Dermis microvascular lymphatic vessel endothelial cell (primary cell): ENCODE results near the gene GGT6. TPM values are rescaled to one million over a fixed set of nuclear protein-coding genes. Genes with fewer than 3 reads are reported as not detected.

Experiments
- DNase-seq, 2 donors: peaks; one replicate each; pipeline versions ENCODE4 v3.0.0 to v3.0.0-alpha.2; 2010; ENCODE audit warnings: low read depth in 2 of 2
- total RNA-seq: library from RNA; depleted of rRNA; stranded (reverse); fragments of >200 nt; gene quantifications from 2 replicates; pipeline ENCODE4 v1.2.1, GENCODE V29; 2014

The GGT6 gene
- total RNA-seq, 1 donor from 2014 or later = not detected

DNA sequence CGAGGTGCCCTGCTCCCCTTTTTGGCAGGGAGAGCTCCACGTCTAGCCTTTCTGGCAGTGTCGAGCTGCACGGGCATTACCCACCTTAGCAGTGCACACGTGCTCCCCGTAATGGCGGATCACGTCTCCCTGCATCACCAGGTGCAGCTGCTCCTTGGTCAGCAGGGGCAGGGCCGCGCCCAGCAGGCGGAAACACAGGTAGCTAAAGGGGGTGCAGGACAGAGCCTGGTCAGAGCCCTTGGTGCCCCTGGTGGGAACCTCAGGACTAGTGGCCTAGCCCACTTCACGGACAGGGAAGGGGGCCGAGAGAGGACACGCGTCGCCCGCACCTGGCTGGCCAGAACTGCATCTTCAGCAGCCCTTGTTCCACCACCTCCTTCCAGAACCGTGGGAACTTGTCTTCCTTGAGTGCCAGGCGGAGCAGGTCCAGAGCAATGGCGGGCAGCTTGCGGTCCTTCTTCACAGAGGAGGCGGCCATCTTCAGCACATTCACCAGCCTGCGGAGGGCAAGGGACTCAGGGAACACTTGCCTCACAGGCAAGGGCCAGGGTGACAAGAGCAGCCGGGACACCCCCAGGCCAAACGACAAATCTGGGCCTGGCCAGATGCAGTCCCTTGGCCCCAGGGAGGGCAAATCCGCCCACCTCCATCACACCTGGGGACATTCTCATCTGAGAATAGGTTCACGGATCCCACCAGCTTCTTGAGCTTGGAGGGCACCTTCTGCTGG is 8.4 kb downstream of the GGT6 start:
- DNase-seq = no peak

DNA sequence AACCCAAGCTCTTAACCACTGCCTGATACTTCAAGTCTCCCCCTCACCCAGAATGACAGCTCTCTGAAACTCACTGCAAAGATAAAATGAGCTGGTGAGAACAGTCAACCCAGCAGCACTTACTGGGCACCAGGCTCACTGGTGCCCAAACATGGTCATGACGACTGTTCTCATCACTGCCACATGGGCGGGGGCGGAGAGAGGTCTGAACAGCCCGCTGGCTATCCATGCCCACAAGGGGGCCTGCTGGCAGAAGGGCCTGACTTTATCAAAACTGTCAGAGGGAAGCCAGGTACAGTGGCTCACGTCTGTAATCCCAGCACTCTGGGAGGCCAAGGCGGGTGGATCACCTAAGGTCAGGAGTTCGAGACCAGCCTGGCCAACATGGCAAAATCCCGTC is 9.2 kb downstream of the GGT6 start:
- no peak for DNase-seq

DNA sequence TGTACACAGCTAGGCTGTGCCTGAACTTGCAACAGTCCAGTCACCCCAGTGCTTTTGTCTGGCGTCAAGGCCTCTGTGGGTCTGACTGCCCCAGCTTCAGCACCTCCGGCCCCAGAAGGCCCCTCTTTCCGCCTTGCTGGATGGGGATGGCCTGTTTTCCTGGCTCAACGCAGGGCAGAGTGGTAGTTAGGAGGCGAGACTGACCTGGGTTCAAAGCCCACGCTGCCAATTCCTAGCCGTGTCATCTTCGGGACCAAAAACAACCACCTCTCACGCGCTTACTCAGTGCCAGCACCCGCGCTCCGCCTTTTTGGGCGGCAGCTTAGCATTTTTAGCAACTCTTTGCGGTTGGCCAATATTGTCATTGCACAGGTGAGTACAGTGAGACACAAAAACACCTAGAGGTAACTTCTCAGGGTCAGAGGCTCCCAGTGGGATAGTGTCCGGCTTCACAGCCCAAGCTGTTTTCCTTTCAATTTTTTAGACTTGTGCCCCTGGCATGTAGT is 9.8 kb downstream of the GGT6 start:
- no peak for DNase-seq

DNA sequence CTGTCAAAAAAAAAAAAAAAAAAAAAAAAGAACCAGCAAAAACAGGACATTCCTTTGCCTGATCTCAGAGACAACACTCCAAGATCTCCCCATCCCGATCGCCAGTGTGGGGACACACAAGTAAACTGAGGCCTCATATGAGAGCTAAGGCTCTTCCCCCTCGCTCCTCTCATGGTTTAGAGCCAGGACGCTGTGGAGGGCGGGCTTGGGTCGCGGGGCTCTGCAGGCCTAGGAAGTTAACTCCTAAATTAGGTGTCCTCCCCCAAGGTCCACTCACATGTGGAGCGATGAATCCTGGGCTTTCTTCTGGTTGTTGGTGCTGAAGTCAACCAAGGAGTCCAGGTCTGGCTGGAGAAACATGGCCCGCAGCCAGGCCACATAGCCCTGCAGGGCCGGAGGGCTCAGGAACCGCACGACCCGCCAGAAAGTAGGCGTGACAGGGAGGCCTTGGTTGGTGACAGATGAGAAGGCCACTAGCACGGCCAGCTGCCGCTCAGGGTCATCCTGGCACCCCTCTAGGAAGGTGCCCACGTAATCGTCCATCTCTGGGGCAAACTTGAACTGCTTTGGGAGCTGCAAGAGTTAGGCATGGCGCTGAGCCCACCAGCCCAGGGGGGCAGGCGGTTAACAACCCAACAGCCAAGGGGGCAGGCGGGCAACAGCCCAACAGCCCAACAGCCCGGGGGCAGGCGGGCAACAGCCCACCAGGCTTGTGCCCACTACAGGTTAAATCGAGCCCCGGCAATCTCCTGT is 10.4 kb downstream of the GGT6 start:
- DNase-seq = no peak

DNA sequence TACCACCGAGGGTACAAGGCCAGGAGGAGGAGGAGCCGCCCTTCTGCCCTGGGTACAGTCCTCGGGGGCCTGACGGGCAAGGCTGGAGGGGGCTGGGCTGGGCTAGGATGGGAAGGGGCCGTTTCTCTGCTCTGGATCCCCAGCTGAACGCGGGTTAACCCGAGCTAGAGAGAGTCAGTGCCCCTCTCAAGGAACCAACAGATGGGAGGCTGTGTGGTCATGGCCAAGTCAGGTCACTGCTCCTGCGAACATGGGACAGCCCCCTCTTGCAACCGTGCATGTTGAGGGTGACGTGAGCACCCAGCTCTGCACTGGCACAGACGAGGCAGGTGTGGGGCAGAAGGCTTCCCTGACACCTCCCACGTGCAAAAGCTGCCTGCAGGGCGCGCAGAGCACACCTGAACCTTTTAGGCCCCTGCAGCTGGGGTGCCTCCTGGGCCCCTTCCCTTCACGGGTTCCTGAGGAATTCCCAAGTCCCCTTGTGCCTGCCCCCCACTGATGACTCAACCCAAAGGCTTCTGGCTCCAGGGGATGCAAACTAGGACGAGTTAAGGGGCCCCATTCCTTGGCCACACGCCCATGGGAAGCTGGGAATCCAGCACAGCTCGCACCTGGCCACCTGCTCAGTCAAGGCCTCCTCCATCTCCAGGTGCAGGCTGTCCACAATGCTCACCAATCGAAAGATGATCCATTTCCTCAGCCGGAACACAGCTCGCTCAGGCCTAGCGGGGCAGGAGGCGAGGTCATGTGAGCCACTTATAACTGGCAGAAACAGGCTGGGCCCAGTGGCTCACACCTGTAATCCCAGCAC is 11.5 kb downstream of the GGT6 start:
- DNase-seq = no peak

DNA sequence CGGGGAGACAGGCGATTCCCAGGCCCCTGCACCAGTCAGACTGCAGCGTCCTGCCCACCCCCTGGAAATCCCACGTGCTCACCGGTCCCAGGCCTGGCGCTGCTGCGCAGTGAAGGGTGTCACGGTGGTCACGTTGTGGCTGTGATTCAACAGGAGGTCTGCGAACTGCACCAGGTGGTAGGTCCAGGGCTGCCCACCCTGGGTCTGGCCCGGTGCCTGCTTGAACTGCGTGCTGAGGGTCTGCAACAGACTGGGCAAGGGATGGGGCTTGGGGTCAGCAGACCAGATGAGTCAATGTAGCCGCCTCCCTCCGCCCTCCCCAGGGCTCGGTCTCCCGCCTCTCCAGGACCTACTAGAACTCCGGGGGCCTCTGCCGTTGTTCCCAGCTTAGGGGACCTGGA is 12.3 kb downstream of the GGT6 start:
- DNase-seq = no peak

DNA sequence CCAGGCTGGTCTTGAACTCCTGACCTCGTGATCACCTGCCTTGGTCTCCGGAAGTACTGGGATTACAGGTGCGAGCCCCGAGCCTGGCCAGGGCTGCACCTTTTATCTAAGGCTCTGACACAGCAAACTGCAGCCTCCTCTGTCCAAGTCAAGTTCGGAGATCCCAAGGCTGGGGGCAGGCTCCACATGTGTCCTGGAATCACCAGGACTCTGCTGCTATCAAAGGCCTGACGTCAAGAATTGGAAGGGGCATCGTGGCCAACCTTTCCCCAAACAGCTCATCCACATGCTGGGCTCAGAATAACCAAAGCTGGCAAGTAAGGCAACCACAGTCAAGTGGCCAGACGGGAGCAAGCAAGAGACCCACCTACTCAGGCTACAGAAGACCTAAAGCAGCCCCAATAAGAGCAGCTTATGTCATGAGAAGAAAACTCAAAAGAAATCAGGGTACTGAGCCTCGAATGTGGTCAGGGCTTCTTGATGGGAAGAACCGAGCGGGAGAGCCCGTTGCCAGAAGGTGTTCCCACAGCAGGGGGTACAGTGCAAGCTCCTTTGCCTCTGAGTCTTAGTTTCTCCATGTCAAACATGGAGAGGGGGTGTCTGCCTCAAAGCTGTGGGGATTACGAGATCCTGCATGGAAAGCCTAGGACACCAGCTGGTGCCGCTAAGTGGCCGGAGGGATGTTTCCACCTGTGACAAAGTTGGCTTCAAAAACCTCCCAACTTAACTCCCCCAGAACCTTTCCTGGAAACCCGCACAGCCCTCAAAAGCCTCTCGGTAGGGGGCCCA is 13.1 kb downstream of the GGT6 start:
- no peak for DNase-seq

DNA sequence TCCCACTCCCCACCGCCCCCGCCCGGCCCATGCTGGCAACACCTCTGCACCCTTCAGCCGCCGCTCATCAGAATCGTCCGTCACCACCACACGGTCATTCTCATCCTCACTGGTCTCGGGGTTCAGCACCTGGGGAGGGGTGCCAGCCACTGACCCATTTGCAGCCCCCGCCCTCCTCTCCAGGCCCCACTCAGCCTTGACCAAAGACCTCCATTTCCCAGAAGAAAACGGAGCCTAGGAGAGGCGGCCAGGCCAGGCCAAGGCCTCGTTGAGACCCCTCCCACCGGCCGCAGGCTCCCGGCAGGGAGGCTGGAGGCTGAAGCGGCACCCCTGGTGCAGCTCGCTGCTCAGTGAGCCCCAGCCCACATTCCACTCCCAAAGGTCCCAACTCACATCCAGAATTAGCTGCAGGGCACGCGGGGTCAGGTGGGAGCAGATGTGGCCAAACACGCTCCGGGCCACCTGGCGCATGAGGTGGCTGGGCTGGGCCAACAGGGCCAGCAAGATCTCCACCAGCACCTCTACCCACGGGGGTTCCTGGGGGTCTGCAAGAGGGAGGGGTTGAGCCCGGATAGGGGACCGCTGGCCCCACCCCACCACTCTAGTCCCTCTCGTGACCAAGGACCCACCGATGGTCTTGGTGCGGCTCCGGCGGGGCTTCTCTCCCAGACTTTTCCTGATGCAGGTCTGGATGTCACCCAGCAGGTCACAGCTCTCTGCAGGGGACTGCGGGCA is 15.0 kb downstream of the GGT6 start:
- DNase-seq = no peak

DNA sequence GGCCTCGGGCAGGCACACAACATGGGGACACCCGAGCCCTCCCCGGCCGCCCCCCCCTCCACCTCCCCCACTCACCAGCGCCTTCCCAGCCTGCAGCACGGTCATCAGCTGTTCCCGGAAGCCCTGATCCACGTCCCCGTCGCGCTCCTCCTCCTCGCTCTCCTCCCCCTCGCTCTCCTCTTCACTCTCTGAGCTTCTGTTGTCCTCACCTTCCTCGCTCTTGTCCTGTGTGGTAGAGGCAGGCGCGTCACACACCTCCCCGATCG is 15.5 kb downstream of the GGT6 start:
- no peak for DNase-seq

DNA sequence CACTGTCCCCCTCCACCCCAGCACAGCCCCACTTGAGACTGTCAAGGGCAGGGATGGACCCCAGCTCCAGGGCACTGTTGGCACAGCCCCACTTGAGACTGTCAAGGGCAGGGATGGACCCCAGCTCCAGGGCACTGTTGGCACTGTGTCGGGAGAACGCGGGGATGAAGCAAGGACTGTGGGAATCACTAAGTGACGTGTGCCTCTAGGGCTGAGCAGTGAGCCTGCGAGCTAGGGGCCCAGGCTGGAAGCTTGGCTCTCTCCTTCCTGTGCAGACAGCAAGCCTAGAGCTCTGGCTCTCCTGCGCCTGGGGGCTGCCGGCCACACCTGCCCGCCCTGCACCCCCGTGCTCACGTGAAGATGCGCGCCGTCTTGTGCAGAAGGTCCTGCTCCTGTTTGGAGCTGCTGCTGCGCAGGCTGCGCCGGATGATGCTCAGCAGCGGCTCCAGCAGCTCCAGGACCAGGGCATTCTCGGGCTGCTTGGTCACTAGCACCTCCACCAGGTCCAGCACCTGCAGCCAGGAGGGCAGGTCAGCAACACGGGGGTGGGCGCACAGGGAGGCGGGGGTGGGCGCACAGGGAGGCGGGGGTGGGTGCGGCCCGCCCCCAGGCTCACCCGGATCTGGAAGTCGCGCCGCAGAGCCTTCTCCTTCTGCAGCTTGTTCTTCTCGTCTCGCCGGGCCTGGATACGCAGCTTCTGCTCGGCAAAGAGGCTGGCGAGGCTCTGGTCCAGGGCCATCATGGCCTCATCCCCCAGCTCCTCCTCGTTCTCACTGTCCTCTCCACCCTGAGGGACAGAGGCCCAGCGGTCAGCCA is 16.0 kb downstream of the GGT6 start:
- DNase-seq = no peak

DNA sequence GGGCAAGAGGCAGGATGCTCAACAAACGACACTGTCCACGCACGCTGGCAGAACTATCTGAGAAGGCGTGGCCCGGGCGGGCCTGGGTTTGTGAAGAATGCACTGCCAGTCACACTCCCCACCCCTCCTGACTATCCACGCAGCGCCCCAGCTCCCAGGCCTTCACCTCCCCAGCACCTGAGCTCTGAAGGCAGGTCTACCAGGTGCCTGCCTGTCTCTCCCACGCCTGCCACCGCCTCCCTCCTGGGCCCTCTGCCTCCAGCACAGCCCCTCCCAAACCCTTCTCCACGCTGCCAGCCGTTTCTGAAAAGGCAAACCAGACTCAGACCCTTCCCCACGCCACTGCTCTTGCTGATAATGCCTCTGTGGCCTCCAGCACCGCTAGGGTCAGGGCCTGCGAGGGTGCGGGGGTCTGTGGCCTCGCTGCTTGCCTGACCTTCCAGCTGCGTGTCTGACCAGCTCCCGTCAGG is 16.8 kb downstream of the GGT6 start:
- no peak for DNase-seq

DNA sequence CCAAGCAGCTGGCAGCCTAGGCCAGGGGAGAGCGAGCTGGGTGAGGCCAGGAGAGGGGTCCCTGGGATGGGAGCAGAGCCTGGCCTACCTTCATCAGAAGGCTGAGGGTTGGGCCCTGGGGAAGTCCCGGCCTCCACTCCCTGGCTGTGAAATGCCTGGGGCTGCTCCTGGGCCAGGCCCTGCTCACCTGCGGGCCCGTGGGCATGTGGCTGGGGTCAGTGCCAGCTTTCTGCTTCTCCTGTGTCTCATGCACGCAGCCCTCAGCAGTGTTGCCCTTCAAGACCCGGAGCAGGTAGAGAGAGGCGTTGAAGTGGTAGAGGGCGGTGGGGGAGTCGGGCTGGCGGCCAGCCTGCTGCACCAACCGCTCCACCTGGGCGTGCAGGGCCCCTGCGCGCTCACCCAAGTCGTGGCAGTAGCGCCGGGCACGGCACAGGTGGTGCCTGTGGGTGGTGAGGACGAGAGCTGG is 17.6 kb downstream of the GGT6 start:
- DNase-seq = no peak

DNA sequence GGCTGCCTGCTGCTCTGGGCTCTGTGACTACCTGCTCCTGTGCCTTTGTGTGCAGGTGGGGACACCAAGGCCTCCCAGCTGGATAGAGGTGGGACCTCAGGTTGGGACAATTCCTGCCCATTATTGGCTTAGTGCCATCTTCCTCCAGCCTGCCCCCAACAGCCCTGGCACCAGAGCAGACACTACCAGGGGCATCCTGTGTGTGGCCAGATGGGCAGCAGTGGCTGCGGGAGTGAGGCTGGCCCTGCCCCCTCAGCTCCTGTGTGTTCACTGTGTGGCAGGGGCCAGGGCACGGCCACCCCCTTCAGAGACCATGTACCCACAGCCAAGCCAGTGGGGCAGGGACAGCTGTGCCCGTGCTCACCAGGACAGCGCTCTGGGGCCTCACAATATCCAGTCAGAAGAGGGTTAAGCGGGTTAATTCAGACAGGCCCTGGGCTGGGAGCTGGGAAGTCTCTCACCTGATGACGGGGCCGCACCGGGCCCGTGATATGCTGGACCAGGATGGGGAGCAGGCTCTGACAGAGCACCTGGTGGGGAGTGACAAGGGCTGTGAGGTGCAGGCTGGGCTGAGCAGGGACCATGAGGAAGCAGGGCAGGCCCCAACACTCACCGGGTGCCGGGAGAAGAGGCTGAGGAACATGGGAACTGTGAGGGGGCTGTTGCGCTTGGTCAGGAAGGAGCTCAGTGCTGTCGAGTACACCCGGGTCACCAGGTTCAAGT is 18.2 kb downstream of the GGT6 start:
- no peak for DNase-seq

DNA sequence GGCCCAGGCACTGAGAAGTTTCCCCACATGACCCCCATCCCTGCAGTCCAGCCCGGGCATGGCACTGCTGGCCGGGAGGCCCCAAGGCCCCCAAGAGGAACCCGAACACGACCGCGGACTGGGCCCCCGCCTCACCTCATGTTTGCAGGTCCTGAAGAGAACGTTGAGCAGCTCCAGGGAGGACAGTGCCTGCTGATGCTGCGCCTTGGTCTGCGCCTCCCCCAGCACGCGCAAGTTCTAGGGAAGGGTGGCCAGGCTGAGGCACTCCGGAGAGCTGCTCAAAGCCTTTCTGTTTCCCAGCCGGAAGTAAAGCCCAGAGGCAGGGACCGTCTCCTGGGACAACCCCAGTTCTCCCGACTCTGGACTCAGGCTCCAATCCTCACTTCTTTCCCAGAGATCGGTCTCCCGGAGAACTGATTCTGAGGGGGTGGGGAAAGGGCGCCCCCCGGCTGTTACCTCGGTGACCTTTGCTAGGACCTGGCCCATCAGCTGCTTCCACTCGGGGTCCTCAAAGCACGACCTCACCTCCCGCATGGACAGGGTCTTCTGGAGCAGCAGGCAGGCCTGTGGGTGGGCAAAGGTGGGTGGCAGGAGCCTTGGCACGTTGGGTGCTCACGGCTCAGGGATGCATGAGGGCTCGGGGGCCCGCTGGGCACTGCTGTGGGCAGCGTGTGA is 18.9 kb downstream of the GGT6 start:
- no peak for DNase-seq

DNA sequence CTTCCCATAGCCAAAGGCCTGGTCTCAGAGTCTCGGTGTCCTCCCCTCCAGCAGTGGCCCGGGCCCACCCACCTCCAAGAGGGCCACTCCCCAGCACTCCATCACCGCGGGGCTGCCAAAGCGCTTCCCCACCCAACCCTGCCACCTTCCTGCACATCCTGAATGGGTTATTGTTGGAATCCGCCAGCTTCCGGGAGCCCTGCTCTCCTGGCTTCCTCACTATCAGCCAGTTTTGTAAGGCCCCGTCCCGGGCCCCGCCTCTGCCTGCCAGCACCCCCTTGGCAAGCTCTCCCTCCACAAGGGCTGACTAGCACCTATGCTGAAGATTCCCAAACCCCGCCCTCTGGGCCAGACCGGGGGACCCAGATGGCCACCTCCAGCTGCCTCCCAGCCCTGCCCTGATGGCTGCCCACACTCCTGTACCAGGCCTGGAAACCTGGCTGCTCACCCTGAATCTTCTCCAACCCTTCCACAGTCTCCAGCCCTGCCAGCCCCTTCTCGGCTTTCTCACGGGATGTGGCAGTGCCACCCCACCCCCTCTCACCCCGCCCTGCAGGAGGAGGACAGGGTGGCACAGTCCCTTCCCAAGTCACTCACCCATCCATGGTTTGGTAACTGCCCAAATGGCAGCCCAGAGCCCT is 19.6 kb downstream of the GGT6 start:
- DNase-seq = peak in 1 of 2 donors; percentile 58

DNA sequence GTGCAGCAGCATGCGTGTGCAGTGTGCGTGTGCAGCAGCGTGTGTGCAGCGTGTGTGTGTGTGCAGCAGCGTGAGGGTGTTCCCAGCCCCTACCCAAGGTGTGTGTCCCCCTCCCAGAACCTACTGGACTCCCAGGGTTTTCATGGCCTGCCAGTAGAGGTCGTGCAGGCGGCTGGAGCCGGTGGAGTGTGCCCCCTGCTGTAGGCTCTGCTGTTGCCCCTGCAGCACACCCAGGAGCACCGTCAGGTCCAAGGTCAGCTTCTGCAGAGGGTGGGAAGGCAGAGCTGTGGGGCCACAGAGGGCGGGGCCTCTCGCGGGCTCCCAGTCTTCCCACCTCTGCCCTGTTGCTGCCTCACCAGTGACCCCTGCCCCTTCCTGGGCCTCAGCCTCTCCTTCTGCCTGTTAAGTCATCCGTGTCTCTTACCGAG is 20.1 kb downstream of the GGT6 start:
- peak in 1 of 2 donors; percentile 62 for DNase-seq

DNA sequence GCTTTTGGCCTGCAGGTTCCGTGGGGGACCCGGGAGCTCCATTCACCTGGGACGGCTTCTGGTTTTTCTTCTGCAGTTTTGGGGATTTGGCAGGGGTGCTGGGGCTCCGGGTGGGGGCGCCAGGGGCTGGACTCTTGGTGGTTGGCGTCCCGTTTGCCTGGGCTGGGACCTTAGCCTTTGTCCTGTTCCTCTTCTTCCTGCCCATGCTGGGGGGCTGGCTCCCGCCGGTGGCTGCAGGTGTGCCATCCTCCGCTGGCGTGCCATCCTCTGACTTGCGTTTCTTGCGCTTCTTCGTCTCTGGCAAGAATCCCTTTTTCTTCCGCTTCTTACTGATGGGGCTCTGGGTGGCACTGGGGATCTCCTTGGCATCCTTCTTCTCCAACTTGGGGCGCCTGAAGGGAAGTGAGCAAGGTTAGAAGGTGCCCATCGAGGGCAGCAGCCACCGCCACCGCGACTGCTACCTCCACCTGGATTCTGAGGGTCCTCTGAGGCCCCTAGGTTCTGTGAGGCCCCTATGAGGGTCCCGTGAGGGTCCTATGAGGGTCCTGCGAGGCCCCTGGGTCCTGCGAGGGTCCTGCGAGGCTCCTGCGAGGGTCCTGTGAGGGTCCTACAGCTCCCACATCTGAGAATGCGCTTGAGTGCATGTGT is 20.7 kb downstream of the GGT6 start:
- DNase-seq = no peak
